GM12878 (cell line): Measurements from ENCODE around the gene ABCC4. TPM values are rescaled to one million over a fixed set of nuclear protein-coding genes. Genes with fewer than 3 reads are reported as not detected.

Source experiments
- ATAC-seq: fragments of 200-7000 bp; cut with Tn5 transposase; 3 replicates; pipeline ENCODE4 v1.9.1; 2020; ENCODE audit warnings: mild to moderate bottlenecking, moderate library complexity
- BruUV-seq: library from RNA; stranded (reverse); fragments of 400-500 nt; replicated peaks from 2 replicates; lab custom pipeline; 2021; lab: Mats Ljungman, UMichigan
- CTCF ChIA-PET: fragments of 300-600 bp; sonication (Branson Sonifier 250); formaldehyde crosslinking; extraction: SDS; loops from one replicate; lab custom pipeline; 2021; ENCODE audit warnings: inconsistent platforms; lab: Yijun Ruan, JAX
- POLR2A ChIA-PET: fragments of 350-600 bp; formaldehyde crosslinking; extraction: SDS; loops from one replicate; lab custom pipeline; 2021; ENCODE audit warnings: inconsistent platforms; lab: Charles Lee
- RAD21 ChIA-PET: fragments of 300-600 bp; sonication (Branson Sonifier 250); formaldehyde crosslinking; loops from one replicate; lab custom pipeline; 2023; ENCODE audit warnings: antibody characterized with exemption; ENCODE audit not compliant: unreplicated experiment; lab: Charles Lee
- SMC1A ChIA-PET: fragments of 300-600 bp; sonication (Branson Sonifier 250); formaldehyde crosslinking; loops from one replicate; lab custom pipeline; 2023; ENCODE audit not compliant: unreplicated experiment, uncharacterized antibody; lab: Charles Lee
- DNase-seq: peaks from one replicate; pipeline ENCODE4 v3.0.0-alpha.2; 2011; ENCODE audit warnings: low read depth, low spot score
- FAIRE-seq: peaks from 3 replicates; lab custom pipeline; 2011; peaks lifted over from hg19 to GRCh38; lab: Jason Lieb, UNC
- H2AFZ ChIP-seq: 2 replicates; pipeline ENCODE4 v1.6.0; 2011; ENCODE audit warnings: low read depth, low read length, control low read depth; ENCODE audit not compliant: control insufficient read depth
- H3K27ac ChIP-seq: 2 replicates; pipeline ENCODE4 v1.5.1; 2011; ENCODE audit warnings: control low read depth; ENCODE audit not compliant: control insufficient read depth, insufficient read depth
- H3K27me3 ChIP-seq, 2 experiments: replicated peaks in 1 of 2; 2 replicates each; pipeline versions ENCODE4 v1.6.0 to v1.6.1; 2011; ENCODE audit warnings: low read length in 1 of 2; ENCODE audit not compliant: control insufficient read depth in 2 of 2, insufficient read depth in 2 of 2
- H3K36me3 ChIP-seq, 2 experiments: 2 replicates each; pipeline ENCODE4 v1.5.1; 2011; ENCODE audit warnings: low read length in 1 of 2; ENCODE audit not compliant: control insufficient read depth in 2 of 2, insufficient read depth in 2 of 2
- H3K4me1 ChIP-seq: 2 replicates; pipeline ENCODE4 v1.6.1; 2011; ENCODE audit warnings: mild to moderate bottlenecking, low read length, moderate library complexity, mixed read lengths; ENCODE audit not compliant: control insufficient read depth, insufficient read depth
- H3K4me2 ChIP-seq: 2 replicates; pipeline ENCODE4 v1.6.0; 2011; ENCODE audit warnings: control low read depth; ENCODE audit not compliant: control insufficient read depth, insufficient read depth
- H3K4me3 ChIP-seq: fragments of 200-600 bp; sonication (generic); 2 replicates; pipeline ENCODE4 v1.5.1; 2016
- H3K79me2 ChIP-seq: 2 replicates; pipeline ENCODE4 v1.6.0; 2011; ENCODE audit warnings: low read length; ENCODE audit not compliant: control insufficient read depth, insufficient read depth
- H3K9ac ChIP-seq: 2 replicates; pipeline ENCODE4 v1.8.0; 2011; ENCODE audit warnings: low read length, control low read depth, mixed read lengths; ENCODE audit not compliant: control insufficient read depth, insufficient read depth
- H3K9me3 ChIP-seq: replicated peaks from 3 replicates; pipeline ENCODE4 v1.5.1; 2011; ENCODE audit warnings: mild to moderate bottlenecking, low read length; ENCODE audit not compliant: control insufficient read depth, insufficient read depth
- H4K20me1 ChIP-seq: 2 replicates; pipeline ENCODE4 v1.6.0; 2011; ENCODE audit not compliant: control insufficient read depth, insufficient read depth
- ATF3 ChIP-seq: IDR thresholded peaks from 2 replicates; pipeline ENCODE4 v1.6.1; 2011; ENCODE audit warnings: low read depth, mild to moderate bottlenecking, low read length, moderate library complexity, borderline replicate concordance; ENCODE audit errors: extremely low read depth
- E2F8 ChIP-seq: fragments of 450-650 bp; IDR thresholded peaks from 2 replicates; pipeline ENCODE4 v1.6.1; 2018; ENCODE audit warnings: mild to moderate bottlenecking, low read depth, moderate library complexity; ENCODE audit not compliant: partially characterized antibody
- POLR2AphosphoS5 ChIP-seq: IDR thresholded peaks from 2 replicates; pipeline ENCODE4 v1.6.1; 2011; ENCODE audit warnings: mild to moderate bottlenecking, low read length, inconsistent platforms
- SMAD1 ChIP-seq: fragments of 450-650 bp; IDR thresholded peaks from 2 replicates; pipeline ENCODE4 v1.6.1; 2018; ENCODE audit warnings: mild to moderate bottlenecking, low read depth; ENCODE audit not compliant: partially characterized antibody
- SREBF1 ChIP-seq: IDR thresholded peaks from 2 replicates; pipeline ENCODE4 v1.6.1; 2012; ENCODE audit warnings: mild to moderate bottlenecking, low read length
- SREBF2 ChIP-seq: IDR thresholded peaks from 2 replicates; pipeline ENCODE4 v1.6.1; 2012; ENCODE audit warnings: mild to moderate bottlenecking, low read length
- SUPT20H ChIP-seq: IDR thresholded peaks from 2 replicates; pipeline ENCODE4 v1.6.1; 2011; ENCODE audit warnings: low read depth, mild to moderate bottlenecking, low read length, moderate library complexity, borderline replicate concordance; ENCODE audit not compliant: control insufficient read depth
- WGBS: methylation state at CpG from one replicate; pipeline ENCODE4 v1.1.6; 2016; ENCODE audit warnings: low lambda C conversion rate; ENCODE audit not compliant: insufficient replicate concordance, insufficient coverage; ENCODE audit errors: missing lambda C conversion rate; 5-methylcytosine and 5-hydroxymethylcytosine counted together
- in situ Hi-C: fragments of 300-500 bp; cut with MboI; formaldehyde crosslinking; loops from 9 replicates; pipeline ENCODE4 v1.14.3; 2018; ENCODE audit warnings: mixed read lengths
- intact Hi-C: fragments of 100-400 bp; cut with micrococcal nuclease; formaldehyde crosslinking; loops from one replicate; pipeline ENCODE4 v1.14.2; 2022; ENCODE audit not compliant: unreplicated experiment
- polyA plus RNA-seq, 11 experiments: library from polyadenylated mRNA; depleted of rRNA in 4 of 11; unstranded in 6 of 11; stranded (reverse) in 5 of 11; fragments of >200 nt; fragmentation: Nextera tagmentation in 4 of 11; fragmentation: Illumina TruSeq in 1 of 11; extraction: Ambion mirVana in 4 of 11; extraction: Trizol in 1 of 11; gene quantifications; 1 replicate in 1 of 11; 2 replicates in 10 of 11; pipeline versions ENCODE4 v1.2.1 to v1.2.3, GENCODE V29; 2011 to 2016; ENCODE audit warnings: inconsistent platforms in 2 of 11, missing spikeins in 2 of 11, low read depth in 1 of 11
- total RNA-seq, 4 experiments: library from RNA; depleted of rRNA in 3 of 4; stranded (reverse); fragments of >200 nt in 3 of 4; fragmentation: Illumina TruSeq in 1 of 4; extraction: Trizol in 1 of 4; gene quantifications; 2 replicates each; pipeline versions ENCODE4 v1.2.1 to v1.2.3, GENCODE V29; 2013 to 2021

The ABCC4 gene
- total and polyA plus RNA-seq, 10 of the 15 experiments (the other 5 are each of a cell fraction or from before 2014, with no cell fraction given), result 7.2 to 44.4 (median 24.1) TPM

- RAD21 ChIA-PET, result interaction anchor here (6.8 to 9.2 kb wide), 4 partner anchors 35 to 109 kb away, joined by 54 to 79 read pairs (median 75); no protein-coding TSS in a partner anchor
- SMC1A ChIA-PET, result interaction anchor here (0.7 to 12.1 kb wide), 8 partner anchors 9 to 109 kb away, joined by 4 to 157 read pairs (median 6); no protein-coding TSS in a partner anchor
These were observed 6.2 kb downstream of the ABCC4 start for GRCh38 chr13:95295026-95295425.

More at GRCh38 chr13:95295026-95295425, 6.2 kb downstream of the ABCC4 start:
- Histone ChIP-seq H3K9ac (no peak overlapping the region), H3K36me3 (peaks cover 0 to 7% of the 10 kb centered on the region in 2 experiments; a peak in 2 of 4 replicates), H4K20me1 (no peaks in the 10 kb centered on the region; the same call in none of the 2 replicates), H3K79me2 (peaks cover 66% of the 10 kb centered on the region), H3K27ac (no peak overlapping the region), H3K4me3 (no peak overlapping the region), H3K4me1 (peaks cover 12% of the 10 kb centered on the region), H3K27me3 (no peaks in the 10 kb centered on the region), H3K9me3 (no peaks in the 10 kb centered on the region; the same call in 2 of the 3 replicates), H3K4me2 (no peak overlapping the region), H2AFZ (no peak overlapping the region)
- in situ Hi-C loops, result no loop called here
- ATAC-seq, result no peak
- CTCF ChIA-PET, result interaction anchor here (1.2 to 11.9 kb wide), 10 partner anchors 10 to 108 kb away, joined by 3 to 198 read pairs (median 17); no protein-coding TSS in a partner anchor
- no peak for FAIRE-seq
- POLR2A ChIA-PET, result no interaction called here
- no TSS peak for BruUV-seq
- TF ChIP-seq SREBF2 (no peak), SMAD1 (no peak), ATF3 (no peak), SREBF1 (no peak), SUPT20H (no peak), POLR2AphosphoS5 (no peak), E2F8 (no peak)
- no peak for DNase-seq
- intact Hi-C loops, result no loop called here
- 90% methylated on average over 8 of the region's 8 CpGs for WGBS
